ENCODE data around the gene ATP13A2.
A peak's percentile ranks its signal among the peaks of the same experiment; 100 is the strongest.
"Not testable (repeated sequence)": the region's sequence is repeated elsewhere in the genome, so short reads cannot be mapped to it uniquely, and the experiment has no call there.

The ATP13A2 gene

GRCh38 chr1:16975211-16975610 lies 36.5 kb downstream of the ATP13A2 start:
- DNase-seq, result no peak

- DNase-seq, result no peak
Observed at GRCh38 chr1:16973215-16973614, 38.5 kb downstream of the ATP13A2 start.

- no peak for DNase-seq
Observed at GRCh38 chr1:16972189-16972895, 39.4 kb downstream of the ATP13A2 start.

GRCh38 chr1:16971341-16972188 lies 40.2 kb downstream of the ATP13A2 start:
- no peak for DNase-seq

- DNase-seq, result no peak
Observed at GRCh38 chr1:16970132-16970910, 41.4 kb downstream of the ATP13A2 start.

GRCh38 chr1:16969651-16970050 lies 42.1 kb downstream of the ATP13A2 start:
- DNase-seq, result no peak

- DNase-seq, result no peak
Observed at GRCh38 chr1:16969057-16969611, 42.6 kb downstream of the ATP13A2 start.

GRCh38 chr1:16968372-16968771 lies 43.4 kb downstream of the ATP13A2 start:
- DNase-seq, result no peak

GRCh38 chr1:16967962-16968361 lies 43.8 kb downstream of the ATP13A2 start:
- DNase-seq, result no peak

- DNase-seq, result no peak
Observed at GRCh38 chr1:16967095-16967575, 44.6 kb downstream of the ATP13A2 start.

- DNase-seq, result no peak
Observed at GRCh38 chr1:16966282-16966681, 45.4 kb downstream of the ATP13A2 start.

- no peak for DNase-seq
Observed at GRCh38 chr1:16965486-16966067, 46.2 kb downstream of the ATP13A2 start.

GRCh38 chr1:16964169-16964568 lies 47.6 kb downstream of the ATP13A2 start:
- not testable (repeated sequence) for DNase-seq

GRCh38 chr1:16961297-16962133 lies 50.2 kb downstream of the ATP13A2 start:
- DNase-seq, result no peak

GRCh38 chr1:16960560-16961296 lies 51.0 kb downstream of the ATP13A2 start:
- peak; percentile 92 for DNase-seq

- DNase-seq, result no peak
Observed at GRCh38 chr1:16958475-16958874, 53.3 kb downstream of the ATP13A2 start.

- DNase-seq, result no peak
Observed at GRCh38 chr1:16957731-16958130, 54.0 kb downstream of the ATP13A2 start.

- no peak for DNase-seq
Observed at GRCh38 chr1:16956775-16957174, 55.0 kb downstream of the ATP13A2 start.

- DNase-seq, result no peak
Observed at GRCh38 chr1:16955186-16955585, 56.5 kb downstream of the ATP13A2 start.

GRCh38 chr1:16954579-16954978 lies 57.1 kb downstream of the ATP13A2 start:
- no peak for DNase-seq

- DNase-seq, result not testable (repeated sequence)
Observed at GRCh38 chr1:16952376-16952775, 59.4 kb downstream of the ATP13A2 start.

Data from stimulated activated CD4-positive, alpha-beta T cell treated with anti-CD3 and anti-CD28 coated beads, Interleukin-15, amount 100 ng/mL, for 24 hours (primary cell).